C4-2B (cell line): ENCODE measurements around the gene BTBD16.

Experiments
- ZFX ChIP-seq: fragments of 450-650 bp; IDR thresholded peaks from 2 replicates; pipeline ENCODE4 v1.6.1; 2017
- TF ChIP-seq, protein P1 (sequence below): fragments of 450-650 bp; conservative IDR thresholded peaks from 2 replicates; pipeline ENCODE4 v1.5.1; 2017; ENCODE audit warnings: mild to moderate bottlenecking

GRCh38 chr10:122338609-122339441 lies 67.7 kb downstream of the BTBD16 start:
- TF ChIP-seq, protein P1, sequence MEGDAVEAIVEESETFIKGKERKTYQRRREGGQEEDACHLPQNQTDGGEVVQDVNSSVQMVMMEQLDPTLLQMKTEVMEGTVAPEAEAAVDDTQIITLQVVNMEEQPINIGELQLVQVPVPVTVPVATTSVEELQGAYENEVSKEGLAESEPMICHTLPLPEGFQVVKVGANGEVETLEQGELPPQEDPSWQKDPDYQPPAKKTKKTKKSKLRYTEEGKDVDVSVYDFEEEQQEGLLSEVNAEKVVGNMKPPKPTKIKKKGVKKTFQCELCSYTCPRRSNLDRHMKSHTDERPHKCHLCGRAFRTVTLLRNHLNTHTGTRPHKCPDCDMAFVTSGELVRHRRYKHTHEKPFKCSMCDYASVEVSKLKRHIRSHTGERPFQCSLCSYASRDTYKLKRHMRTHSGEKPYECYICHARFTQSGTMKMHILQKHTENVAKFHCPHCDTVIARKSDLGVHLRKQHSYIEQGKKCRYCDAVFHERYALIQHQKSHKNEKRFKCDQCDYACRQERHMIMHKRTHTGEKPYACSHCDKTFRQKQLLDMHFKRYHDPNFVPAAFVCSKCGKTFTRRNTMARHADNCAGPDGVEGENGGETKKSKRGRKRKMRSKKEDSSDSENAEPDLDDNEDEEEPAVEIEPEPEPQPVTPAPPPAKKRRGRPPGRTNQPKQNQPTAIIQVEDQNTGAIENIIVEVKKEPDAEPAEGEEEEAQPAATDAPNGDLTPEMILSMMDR: no peak
- TF ChIP-seq ZFX: no peak
